ENCODE data around the gene KCMF1.

KCMF1 gene

DNA sequence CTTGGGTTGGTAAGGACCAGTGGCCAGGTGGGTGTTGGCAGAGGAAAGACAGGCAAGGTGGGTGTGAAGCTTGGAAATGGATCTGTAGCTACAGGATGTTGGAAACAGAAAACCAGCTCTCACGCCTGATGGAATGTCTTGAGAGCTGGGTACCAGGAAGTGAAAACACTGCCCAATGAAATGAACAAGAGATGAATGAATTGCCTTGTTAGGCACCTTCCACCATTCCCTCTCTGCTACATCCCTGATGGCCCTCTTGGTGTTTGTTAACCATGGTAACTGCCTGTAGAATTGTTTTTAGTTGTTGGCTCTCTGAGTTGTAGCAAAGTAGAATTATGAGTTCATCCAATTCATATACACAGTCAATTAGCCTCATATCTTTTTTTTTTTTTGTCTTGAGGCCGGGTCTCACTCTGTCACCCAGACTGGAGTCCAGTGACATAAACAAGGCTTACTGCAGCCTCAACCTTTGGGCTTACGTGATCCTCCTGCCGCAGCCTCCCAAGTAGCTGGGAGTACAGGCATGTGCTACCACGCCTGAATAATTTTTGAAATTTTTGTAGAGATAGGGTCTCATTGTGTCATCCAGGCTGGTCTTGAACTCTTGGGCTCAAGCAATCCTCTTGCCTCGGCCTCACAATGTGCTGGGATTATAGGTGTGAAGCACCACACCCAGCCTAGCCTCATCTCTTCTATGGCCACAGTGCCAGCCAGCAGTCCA lies 9.5 kb downstream of the KCMF1 start:
- DNase-seq (ENCODE audit: low spot score), result no peak

DNA sequence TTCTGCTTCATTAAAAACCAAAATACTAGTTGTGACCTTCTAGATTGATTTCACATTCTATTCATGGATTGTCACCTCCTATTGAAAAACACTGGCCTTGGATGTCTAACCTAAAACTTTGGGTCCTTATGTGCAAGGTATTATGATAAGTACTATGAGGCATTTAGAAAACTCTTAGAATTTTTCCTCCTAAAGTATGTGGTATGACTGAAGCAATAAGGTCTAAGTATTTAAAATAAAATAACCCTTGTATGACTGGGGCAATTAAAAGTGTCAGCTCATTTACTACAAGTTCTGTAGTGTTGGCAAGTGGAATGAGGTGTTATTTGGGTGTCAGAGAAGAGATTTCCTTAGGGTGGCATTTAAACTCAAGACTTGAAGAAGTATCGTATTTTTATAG lies 15.1 kb downstream of the KCMF1 start:
- DNase-seq (ENCODE audit: low spot score), result no peak

DNA sequence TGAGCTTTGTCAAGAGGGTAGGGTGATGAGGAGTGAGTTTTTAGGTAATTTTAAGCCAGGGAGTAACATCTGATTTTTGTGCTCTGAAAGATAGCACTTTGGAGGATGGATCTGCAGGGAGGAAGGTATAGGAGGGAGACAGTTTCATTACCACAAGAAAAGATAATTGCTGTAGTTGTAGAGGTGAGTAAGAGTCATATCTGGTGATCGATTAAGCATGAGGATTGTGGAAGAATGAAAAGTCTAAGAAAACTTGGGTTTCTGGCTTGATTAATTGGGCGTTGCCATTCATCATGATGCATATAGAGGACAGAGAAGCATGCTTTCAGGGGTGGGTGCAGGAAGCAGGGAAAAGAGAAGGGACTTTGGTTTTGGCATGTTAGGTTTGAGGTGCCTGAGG lies 18.5 kb downstream of the KCMF1 start:
- no peak for DNase-seq (ENCODE audit: low spot score)

DNA sequence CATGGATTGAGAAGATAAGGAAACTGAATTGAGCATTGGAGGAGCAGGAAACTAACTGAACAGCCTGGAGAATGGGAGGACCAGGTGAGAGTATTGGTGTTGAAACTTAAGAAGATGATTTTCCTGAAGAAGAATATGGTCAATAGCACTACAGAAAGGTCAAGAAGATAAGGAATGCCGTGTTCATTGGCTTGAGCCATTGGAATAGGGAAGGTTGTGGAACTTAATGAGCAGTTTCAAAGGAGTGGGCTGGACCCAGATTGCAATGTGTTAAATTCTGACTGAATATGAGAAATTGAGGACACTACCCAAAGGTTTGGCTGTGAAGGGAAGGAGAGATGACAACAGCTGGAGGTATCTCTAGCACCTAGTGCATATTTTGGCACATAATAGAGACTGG lies 19.0 kb downstream of the KCMF1 start:
- DNase-seq (ENCODE audit: low spot score), result no peak

DNA sequence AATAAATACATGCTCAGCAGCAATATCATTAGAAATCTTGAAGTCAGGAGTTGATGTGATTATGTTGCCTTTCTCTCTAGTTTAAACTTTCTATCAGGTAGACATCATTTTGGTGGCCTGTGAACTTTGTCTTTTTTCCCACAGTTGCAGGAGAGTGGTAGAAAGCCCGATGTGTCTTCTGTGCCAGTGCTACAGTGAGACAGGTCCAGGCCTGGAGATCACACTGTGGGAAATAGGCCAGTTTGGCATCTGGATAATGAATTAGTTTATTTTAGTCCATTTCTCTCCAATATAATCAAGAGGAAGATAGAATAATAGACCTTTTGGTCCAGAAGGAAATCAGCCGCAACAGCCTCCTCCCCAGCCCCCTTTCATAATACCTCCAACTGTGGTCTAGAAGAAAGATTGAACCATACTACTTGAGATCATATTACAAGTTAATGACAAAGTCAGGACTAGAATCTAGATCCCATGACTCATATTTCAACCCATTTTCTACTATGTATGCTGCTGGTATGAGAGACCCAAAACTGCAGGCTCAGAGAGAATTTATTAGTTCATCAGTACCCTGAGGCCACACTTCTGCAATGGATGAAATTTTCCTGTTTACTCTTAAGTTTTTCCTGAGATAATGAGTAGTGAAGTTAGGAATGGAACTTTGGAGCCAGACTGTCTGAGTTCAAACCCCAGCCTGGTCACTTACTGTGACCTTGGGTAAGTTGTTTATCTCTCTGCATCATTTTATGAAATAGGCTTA lies 20.6 kb downstream of the KCMF1 start:
- no peak for DNase-seq (ENCODE audit: low spot score)

DNA sequence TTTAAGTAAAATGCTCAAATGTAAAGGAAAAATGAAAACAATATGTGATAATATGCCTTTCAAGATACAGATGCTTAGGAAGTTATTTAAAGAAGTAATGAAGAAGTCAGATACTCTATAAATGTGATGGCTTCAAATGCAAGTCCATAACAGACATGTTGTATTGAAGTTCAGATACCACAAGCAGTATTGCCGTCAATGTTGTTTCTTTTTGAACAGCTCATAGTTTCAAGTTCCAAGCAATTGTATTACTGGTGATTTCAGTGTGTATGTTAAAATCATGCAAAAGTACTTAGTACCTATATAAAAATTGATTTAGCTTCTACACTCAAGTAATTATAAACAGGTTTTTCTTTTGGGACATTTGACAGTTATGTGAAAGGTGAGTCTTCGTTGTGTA lies 24.9 kb downstream of the KCMF1 start:
- no peak for DNase-seq (ENCODE audit: low spot score)

DNA sequence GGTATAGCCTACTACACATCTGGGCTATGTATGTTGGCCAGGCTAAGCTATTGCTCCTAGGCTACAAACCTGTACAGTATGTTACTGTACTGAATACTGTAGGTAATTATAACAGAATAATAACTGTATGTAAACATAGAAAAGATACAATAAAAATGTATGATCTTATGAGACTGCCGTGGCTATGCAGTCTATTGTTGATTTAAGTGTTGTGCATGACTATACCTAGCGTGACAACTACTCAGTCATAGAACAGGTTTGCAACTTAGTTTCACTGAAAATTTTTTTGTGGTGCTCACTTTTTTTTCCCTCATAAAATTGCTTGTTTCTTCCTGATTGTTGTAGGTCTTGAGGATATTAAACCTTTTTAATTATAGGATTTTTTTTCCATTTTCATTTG lies 25.9 kb downstream of the KCMF1 start:
- DNase-seq (ENCODE audit: low spot score), result no peak

DNA sequence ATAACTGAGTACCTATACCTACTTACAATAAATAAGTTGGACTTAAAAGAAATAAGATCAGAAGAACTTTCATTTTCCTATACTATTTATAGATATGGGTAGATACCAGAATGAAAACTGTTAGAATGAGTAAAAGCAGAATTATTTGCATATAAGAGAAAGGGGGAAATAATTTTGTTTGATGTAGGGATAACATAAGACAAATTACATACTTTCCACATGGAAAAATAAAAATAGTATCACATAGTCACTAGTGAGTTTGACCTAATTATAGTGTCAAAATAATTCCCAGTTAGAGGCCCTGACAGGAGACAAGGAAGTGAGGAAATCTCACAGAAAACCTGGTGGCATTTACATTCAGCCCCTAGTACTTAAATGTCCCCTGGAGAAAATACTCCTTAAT lies 28.6 kb downstream of the KCMF1 start:
- DNase-seq (ENCODE audit: low spot score), result no peak

DNA sequence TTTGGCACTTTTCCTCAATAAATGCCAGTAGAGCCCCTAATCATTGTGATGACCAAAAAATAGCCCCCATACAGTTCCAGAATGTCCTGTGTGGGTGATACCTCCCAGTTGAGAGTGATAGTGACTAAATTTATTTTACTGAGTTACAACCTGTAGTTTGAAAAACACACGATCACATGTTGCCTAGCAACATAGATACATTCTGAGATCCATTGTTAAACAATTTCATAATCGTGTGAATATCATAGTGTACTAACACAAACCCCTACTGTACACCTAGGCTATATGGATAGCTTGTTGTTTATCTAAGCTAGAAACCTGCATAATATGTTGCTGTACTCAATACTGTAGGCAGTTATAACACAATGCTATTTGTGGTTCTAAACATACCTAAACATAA lies 30.6 kb downstream of the KCMF1 start:
- DNase-seq (ENCODE audit: low spot score), result no peak

DNA sequence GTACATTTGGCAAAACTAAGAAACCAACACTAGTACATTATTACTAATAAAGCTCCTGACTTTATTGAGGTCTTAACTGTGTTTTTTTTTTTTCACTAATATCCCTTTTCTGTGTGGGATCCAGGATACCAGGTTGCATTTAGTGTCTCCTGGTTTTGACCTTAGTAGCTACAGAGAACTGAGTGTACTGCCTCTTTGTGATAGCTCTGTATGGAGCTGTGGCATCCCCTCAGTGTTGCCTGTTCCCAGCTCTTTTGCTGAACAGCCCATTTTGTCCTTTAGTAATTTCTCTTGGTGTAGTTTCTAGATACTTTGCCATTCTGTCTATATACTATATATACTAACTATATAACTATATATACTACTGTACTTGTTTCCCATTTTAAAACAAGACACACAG lies 31.6 kb downstream of the KCMF1 start:
- DNase-seq (ENCODE audit: low spot score), result no peak

DNA sequence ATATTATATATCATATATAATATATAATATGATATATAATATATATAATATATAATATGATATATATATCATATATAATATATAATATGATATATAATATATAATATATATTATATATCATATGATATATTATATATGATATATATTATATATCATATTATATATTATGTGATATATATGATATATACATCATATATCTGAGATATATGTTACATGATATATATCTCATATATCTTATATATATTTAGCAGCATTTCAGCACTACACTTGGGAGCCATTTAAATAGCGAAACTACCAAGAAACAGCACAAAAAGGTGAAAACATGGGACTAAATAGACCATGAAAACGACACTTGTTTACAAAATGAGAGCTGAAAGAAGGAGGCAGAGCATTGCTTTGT lies 37.3 kb downstream of the KCMF1 start:
- DNase-seq (ENCODE audit: low spot score), result no peak

DNA sequence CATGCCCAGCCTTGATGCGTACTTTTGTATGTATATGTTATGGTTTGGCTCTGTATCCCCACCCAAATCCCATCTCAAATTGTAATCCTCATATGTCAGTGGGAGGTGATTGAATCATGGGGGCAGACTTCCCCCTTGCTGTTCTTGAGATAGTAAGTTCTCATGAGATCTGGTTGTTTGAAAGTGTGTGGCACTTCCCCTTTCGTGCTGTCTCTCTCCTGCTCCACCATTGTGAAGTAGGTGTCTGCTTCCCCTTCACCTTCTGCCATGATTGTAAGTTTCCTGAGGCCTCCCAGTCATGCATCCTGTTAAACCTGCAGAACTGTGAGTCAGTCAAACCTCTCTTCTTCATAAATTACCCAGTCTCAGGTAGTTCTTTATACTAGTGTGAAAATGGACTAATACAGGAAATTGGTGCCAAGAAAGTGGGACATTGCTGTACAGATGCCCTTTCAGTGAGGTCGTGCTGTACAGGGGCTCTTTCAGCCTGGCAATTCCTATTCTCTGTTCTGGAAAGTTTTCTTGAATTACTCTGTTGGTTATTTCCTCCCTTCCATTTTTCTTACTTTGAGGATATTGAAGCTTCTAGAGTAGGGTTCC lies 38.2 kb downstream of the KCMF1 start:
- no peak for DNase-seq (ENCODE audit: low spot score)

DNA sequence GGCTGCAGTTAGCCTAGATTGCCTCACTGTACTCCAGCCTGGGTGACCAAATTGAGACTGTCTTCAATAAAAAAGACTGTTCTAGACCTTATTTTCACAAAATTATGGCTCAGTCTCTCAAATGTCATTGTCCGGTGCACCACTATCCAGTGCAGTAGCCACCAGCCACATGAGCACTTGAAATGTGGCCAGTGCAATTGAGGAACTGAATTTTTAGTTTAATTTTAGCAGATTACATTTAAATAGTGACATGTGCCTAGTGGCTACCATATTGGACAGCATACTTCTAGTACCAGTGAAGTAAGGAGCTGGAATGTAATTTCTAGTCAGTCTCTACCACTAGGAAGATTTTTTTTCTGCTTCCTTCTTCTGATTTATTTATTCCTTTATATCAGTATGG lies 39.4 kb downstream of the KCMF1 start:
- DNase-seq (ENCODE audit: low spot score), result no peak

DNA sequence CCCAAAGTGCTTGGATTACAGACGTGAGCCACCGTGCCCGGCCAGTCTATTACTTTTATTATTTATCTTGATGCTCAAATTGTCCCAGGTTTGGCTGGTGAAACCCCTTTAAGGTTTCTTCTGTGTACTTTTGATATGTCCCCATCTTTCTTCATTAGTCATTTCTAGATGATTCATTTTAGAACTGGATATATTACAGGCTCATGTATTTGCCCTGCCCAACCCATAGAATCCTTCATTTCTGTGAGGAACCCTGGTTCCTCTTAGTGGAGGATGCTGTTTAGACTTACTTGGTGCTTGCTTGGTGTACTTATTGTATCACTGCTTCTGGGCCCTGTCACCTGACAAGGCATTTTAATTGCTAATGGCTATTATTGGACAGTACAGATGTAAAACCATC lies 40.1 kb downstream of the KCMF1 start:
- no peak for DNase-seq (ENCODE audit: low spot score)

DNA sequence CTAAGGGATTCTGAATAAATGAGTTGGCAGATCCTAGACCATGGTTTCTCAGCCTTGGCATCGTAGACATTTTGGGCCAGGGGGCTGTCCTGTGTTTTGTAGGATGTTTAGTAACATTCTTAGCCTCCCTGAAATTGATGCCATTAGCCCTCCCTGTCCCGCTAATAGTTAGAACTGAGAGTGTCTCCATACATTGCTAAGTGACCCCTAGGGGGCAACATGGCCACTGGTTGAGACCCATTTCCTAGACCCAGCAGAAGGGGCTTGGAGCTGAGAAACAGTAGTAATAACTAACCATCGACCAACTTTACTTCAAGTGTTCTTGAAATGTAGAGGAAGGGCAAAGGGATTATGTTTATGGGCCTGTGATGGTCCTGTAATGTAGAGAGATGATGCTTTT lies 40.8 kb downstream of the KCMF1 start:
- DNase-seq (ENCODE audit: low spot score), result no peak

DNA sequence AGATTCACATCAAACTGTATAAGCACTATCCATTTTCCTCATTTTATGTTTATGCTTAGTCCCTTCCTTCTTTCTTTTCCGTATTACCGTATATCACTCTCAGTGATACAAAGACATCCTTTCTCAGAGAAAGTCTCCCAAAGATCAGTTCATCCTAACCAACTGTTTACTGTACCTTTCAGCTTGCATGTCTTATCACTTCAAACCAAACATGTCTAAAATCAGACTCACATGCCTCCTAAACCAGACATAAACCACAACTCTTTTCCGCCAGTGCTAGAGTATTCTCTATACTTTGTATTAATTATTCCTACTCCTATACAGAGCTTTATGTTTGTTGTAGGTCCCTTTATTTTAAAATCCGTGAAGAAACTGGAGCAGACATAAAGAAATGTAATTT lies 41.5 kb downstream of the KCMF1 start:
- no peak for DNase-seq (ENCODE audit: low spot score)

DNA sequence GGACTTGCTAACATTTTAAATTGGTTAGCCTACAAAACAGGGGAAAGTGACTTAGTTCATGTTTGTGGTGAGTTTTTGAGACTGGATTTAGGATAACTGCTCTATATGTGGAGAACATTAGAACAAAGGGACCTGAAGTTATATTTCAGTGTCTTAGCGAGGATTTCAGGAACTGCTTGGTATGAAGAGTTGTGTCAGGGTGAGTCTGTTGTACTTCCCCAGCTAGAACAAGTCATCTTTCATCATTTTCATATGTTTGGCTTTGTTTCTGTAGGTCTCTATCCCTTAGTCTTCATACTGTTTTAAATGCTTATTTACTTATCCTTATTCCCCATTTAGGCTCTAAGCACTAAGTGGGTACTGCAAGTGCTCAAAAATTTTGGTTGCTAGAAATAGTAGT lies 41.9 kb downstream of the KCMF1 start:
- no peak for DNase-seq (ENCODE audit: low spot score)

DNA sequence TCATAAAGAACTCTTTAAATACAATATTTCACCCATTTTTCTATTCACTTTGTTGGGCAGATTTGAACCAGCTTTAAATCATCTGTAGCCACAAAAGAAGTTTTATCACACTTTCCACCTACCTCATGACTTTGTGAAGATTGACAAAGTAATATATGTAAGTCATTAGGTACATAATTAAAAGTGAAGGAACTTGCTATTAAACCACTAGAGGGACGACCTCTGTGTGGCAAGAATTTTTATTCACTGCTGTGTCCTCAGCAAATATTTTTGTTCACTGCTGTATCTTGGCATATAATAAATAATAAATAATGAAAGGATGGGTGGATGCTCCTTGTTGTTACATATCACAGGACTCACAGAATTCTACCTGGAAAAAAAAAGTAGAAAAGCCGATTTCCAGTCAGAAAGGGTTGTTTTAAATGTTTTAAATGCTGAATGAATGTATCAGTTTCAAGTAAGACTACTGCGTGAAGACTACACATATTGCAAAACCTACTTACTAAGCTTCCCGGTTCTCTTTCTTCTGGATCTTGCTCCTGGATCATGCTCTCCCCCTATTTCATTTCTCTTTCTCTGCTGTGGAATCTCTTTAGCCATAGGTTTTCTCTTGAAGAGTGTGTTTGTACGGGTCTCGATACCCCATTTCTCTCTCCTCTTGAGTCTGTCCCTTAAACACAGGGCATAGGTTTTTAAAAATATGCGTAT lies 44.8 kb downstream of the KCMF1 start:
- no peak for DNase-seq (ENCODE audit: low spot score)

DNA sequence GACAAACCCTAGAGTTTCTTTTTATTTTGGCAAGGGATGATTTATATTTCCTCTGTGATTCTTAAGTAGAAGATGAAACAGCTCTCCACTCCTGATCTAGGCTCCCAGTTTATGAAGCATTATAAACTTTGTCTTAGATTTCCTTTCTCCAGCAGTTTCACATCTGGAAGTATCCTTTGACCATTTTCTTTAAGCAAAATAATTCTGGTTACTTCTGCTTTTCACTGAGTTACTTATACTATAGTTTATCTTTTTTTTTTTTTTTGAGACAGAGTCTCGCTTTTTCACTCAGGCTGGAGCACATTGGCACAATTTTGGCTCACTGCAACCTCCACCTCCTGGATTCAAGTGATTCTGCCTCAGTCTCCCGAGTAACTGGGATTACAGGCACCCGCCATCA lies 45.5 kb downstream of the KCMF1 start:
- DNase-seq (ENCODE audit: low spot score), result no peak

DNA sequence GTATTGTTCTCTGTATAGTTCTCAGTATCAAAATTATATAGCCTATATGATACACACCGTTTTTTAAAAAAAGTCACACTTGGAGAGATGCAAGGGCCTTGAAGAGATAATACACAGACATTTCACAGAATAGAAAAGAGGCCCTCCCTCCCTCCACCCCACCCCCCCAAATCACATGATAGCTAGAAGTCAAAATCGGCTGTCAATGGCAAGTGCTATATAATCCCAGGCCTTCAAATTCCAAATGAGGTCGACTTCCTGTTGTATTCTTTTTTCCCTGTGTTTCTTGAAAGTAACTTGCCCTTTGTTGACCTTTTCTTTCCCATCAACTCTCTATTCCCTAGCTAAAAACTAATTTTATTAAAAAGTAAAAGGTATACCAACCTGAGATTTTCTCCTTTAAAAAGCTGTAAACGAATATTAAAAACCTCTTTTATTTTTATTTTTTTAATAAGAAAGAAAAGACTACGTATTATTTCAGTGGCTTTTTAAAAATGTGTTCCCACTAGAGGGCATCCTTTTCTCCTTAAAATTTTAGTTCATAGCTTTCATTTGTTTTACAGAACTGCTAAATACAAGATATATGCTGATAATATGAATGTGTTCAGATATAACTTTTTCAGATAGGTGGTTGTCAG lies 46.6 kb downstream of the KCMF1 start:
- no peak for DNase-seq (ENCODE audit: low spot score)

DNA sequence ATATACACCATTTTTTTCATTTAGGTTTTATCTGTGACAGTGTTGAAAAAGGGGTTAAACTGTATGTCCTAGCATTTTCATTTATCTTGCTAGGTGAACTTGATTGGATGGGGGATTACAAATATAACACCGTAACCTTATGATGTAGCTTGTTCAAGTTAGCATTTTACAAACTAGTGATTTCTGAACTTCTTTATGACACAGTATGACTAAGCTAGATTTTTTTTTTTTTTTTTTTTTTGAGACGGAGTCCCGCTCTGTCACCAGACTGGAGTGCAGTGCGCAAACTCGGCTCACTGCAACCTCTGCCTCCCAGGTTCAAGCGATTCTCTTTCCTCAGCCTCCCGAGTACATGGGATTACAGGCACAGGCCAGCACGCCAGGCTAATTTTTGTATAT lies 47.1 kb downstream of the KCMF1 start:
- no peak for DNase-seq (ENCODE audit: low spot score)

DNA sequence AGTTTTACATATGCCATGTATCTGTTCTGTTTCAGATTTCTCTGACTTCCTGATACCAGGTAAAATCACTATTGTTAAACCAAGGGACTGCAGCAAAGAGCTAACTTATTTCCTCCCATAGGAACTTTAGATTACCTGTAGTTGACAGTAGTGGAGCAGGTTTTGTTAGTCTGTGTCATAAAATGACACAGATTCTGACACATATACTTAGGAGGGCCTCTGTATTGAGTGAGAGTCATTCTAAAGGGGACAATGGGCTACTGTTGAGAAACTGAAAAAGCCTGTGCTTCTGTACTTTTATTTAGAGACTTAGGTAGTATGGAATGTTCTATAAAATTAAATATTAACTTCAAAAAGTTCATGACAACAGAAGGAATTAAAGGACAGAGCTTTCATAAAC lies 48.2 kb downstream of the KCMF1 start:
- no peak for DNase-seq (ENCODE audit: low spot score)

All from left forelimb (tissue), 1 donor.